RKO (cell line): Measurements from ENCODE around the gene PIH1D2.
"Not testable (repeated sequence)": the region's sequence is repeated elsewhere in the genome, so short reads cannot be mapped to it uniquely, and the experiment has no call there.

Experiments used
- DNase-seq: peaks from one replicate; pipeline ENCODE4 v3.0.0-alpha.2; 2016; ENCODE audit warnings: low spot score

PIH1D2 gene, protein sequence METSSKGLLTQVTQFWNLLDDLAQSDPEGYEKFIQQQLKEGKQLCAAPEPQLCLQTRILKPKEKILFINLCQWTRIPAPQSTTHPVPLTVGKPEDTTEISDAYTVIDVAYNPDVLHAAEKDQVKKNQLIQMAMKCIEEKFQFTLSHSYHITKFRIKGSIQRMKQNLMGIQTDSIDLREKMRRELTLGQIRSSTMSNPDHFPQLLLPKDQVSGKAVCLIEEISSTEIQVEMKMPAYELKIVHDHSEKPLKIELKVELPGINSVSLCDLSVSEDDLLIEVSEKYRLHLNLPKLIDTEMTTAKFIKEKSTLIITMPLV

DNA sequence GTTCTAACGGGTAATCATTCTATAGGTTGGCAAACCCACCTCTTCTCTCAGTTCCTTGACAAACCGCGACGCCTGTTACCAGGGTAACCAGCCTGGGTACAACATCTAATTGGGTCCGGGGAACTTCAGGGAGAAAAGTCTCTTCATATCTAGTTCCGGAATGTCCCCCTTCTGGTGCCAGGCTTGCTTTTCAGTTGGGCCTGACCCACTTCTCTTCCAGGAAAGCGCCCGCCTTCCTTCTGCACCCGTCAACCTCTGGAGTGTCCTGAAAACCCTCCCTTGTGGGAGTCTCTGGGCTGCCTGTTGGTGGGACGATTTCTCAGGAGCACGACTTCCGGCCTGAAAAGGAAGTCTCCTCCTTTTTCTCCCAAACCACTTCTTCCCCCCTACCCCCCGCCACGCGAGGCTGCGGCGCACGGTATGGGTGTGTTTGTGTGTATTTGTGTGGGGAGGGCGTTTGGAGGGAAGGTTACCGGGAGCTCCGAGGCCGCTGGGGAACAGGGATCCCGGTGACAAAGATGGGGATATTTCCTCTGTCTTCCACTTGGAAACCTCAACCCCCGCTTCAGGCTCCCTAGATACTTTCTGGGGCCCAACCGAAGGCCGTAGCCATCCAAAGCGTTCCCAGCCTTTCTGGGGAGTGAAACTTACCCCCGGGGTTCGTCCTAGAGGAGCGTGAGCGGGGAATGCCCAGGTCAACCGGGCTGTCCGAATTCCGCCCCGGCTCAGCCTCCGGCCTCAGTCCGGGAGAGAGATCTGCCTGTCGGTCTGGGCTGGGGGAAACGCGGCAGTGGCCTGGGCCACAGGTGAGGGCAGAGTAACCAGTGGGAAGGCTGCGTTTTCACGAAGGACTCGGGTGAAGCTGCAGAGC is at the start of gene PIH1D2, which contains the start of gene NKAPD1:
Gene PIH1D2 (minus strand): TSS at position 77 of the 871 bp plus-strand sequence. CDS start 843 bp downstream, outside the sequence.
Gene NKAPD1 (plus strand): TSS at position 359 of the 871 bp plus-strand sequence. CDS start 1,276 bp downstream, outside the sequence.
- DNase-seq, result peak; percentile 87

GRCh38 chr11:112123129-112123528 is 49.3 kb upstream of the PIH1D2 start:
- DNase-seq, result no peak

DNA sequence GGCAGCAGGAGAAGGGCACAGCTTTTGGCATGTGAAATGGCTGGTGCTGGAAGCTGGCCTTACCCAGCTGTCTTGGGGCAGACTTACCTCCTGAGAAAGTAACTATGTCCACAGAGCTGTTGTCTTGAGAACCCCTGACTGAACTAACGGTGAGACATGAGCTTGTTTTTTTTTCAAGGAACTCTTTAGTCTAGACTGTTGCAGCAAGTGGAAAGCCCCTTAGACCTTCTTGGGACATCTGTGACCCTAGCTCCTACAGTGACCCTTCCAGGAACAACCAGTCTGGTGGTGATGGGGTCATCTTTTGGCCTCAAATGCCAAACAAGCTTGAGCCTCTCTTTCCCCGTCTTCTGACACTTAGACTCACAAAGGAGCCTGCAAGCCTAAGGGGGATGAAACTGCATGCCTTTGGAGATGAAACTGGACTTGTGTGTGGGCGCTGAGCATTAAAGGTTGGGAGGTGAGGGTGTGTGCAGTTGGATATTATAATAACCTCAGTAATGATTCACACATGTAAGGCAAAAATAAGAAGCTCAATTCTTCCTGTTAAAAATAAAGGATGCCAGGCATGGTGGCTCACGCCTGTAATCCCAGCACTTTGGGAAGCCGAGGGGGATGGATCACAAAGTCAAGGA is 48.3 kb upstream of the PIH1D2 start:
- DNase-seq, result no peak

GRCh38 chr11:112118176-112118575 is 44.4 kb upstream of the PIH1D2 start:
- DNase-seq, result no peak

GRCh38 chr11:112115386-112115785 is 41.6 kb upstream of the PIH1D2 start:
- no peak for DNase-seq

- DNase-seq, result no peak
Measured at GRCh38 chr11:112114460-112114859, 40.6 kb upstream of the PIH1D2 start.

DNA sequence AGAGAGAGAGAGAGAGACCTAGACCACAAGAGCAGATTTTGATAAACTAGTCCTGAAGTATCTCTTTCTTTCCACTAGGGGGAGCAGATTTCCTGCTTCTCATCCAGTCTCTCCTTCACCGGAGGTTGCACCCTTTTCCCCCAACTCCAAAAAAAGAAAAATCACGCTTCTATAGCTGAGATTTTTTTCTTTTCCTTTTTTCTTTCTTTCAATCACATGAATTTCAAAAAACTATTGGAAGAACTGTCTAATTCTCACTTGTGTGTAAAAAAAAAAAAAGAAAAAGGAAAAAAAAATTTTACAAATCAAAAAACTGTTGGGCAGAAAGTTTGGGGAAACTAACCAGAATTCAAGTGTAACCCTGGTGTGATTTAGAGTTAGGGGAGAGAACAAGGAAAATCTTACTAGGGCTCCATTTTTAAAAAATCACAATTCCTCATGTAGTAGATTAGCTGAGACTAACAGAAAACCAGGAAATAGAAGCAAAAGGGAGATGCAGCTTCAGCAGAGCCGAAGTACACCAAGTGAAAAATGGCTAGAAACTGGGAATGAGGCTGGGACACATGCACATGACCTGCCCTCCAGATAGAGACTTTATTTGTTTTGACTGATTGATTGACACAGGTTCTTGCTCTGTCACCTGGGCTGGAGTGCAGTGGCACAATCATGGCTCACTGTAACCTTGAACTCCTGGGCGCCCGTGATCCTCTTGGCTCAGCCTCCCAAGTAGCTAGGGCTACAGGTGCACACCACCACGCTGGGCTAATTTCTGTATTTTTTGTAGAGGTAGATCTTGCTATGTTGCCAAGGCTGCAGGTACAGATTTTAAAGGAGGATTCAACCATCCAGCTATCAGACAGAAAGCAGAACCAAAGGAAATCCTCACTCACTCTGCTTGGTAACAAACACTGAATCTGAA is 40.0 kb upstream of the PIH1D2 start:
- peak; percentile 83 for DNase-seq

DNA sequence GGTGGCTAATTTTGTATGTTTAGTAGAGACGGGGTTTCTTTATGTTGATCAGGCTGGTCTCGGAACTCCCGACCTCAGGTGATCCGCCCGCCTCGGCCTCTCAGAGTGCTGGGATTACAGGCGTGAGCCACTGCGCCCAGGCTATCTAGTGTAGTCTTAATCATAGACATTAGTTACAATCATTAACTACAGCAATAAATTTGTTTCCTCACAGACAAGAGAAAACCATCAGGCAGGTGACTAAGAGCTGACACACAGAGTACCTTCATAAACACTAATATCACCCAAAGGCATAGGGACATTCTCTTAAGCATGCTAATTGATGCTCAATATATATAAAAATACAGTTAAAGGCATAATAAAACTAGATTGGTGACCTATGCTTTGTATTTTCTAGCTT is 32.3 kb upstream of the PIH1D2 start:
- DNase-seq, result no peak

- no peak for DNase-seq
Measured at GRCh38 chr11:112103446-112103845, 29.6 kb upstream of the PIH1D2 start.

DNA sequence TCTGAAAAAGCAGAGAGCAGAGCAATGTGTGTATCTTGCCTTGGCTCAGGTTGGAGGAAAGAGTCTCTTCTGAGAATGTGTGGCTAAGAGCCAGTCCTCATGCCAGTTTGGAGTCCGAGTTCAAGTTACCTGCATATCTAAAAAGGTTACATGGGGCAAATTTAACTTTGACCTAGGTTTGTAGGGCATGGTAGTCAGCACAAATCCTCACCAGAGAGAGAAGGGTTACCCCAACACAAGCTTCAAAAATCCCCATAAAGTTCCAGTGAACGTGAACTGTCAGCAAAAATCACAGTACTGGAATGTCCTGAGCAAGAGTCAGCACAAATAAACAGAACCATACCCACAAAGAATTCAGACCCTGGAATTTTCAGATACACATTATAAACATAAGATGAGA is 26.6 kb upstream of the PIH1D2 start:
- no peak for DNase-seq

DNA sequence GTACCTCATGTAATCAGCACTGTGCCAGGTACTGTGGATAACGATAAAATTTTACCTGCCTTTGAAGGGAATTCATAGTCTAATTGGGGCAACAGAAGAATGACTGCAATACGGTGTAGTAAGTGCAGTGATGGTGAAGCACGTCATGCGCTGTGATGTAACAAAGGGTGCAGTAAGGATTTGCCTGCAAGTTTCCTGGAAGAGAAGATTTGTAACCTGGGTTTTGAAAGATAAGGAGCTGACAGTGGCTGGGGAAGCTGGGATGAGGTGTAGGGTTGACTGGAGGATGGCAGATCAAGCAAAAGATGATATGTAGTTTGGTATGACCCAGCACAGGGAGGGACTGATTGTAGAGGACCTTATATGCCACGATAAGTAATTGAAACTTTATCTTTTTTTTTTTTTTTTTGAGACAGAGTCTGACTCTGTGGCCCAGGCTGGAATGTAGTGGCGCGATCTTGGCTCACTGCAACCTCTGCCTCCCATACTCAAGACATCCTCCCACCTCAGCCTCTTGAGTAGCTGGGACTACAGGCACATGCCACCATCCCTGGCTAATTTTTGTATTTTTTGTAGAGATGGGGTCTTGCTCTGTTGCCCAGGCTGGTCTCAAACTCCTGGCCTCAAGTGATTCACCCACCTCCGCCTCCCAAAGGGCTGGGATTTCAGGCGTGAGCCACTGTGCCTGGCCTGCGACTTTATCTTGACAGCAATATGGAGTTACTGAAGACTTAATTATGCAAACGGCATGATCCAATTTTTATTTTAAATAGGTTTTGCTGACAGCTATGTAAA is 24.1 kb upstream of the PIH1D2 start:
- DNase-seq, result no peak

GRCh38 chr11:112096194-112096593 is 22.4 kb upstream of the PIH1D2 start:
- no peak for DNase-seq

- DNase-seq, result not testable (repeated sequence)
Measured at GRCh38 chr11:112095302-112095701, 21.5 kb upstream of the PIH1D2 start.

DNA sequence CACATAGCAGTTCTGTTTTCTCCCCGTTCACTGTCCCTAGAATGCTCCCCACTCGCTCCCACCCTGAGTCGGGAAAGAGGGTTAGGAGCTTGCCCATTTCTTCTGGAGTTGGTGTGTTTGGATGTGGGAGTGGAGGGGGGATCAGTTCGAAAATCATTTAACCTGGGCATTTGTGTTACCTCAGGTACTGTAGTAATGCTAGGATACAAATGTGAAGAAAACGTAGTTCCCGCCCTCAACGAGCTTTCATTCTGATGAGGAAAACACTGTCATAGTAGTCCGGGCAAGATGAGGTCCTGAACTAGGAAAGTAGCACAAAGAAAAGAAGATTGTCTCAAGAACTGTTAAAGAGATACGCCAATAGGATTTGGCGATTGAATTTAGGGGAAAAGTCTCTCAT is 13.4 kb upstream of the PIH1D2 start:
- peak; percentile 44 for DNase-seq

DNA sequence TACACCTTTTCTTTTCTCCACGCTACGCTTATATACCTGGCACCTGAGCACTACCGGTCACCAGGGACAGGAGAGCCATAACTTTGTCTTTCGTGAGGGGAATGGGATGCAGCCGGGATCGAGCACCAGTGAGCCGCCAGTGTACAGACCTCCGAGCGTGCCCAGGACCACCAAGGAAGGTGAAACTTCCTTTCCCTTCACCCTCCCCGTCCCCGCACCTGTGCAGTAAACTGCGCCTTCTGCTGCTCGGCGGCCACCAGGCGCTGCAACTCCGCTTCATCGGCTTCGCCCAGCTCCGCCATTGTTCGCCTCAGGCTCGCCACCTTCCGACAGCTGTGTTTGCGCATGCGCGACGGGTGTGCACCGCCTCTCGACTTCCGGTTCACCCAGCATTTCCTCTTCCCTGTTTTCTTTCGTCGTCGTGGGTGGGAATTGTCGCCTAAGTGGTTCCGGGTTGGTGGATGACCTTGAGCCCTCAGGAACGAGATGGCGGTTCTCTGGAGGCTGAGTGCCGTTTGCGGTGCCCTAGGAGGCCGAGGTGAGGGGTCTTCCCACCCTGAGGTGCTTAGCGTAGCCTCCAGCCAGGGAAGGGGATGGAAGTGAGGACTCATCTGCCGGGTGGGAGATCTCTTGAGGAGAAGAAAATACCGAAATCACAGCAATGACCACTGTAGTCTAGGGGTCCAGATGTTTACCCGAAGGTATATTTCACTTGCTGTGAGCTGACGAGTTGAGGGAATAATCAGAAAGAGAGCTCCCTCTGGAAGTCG is 12.8 kb upstream of the PIH1D2 start, which contains the start of the genes SDHD and TIMM8B:
Gene SDHD (plus strand): TSS at position 452 of the 770 bp plus-strand sequence. CDS start 35 bp downstream, at position 487.
Gene TIMM8B (minus strand): TSS at position 335 of the 770 bp plus-strand sequence. CDS start 33 bp downstream, at position 302.
- DNase-seq, result peak; percentile 98

DNA sequence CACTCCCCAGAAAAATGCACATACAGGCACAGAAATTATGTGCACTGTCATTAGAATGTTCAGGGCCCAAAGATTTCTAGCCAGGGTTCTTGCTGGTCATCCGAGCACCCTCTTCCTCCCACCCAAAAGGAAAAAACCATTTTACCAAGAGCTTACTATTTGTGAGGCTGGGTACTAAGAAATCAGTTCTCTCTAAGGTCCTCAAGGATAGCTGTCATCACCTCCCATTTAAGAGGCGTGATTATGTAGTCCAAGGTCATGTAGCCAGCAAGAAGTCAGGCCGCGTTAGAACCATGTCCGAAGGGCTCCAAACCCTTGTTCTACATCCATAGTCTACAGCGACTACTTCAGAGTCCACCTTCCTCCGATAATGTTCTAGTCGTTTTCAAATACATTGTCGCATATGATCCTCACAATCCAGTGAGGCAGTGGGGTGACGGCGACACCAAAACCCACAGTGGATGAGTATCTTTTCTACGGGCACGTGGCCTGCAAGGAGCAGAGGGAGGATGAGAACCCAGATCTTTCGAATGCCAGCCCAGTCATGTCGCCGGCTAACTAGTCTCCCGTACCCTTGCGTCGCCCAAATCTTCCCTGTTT is 12.1 kb upstream of the PIH1D2 start:
- peak; percentile 69 for DNase-seq

GRCh38 chr11:112082729-112083128 is 8.9 kb upstream of the PIH1D2 start:
- peak; percentile 85 for DNase-seq

GRCh38 chr11:112062923-112063322 is 10.9 kb downstream of the PIH1D2 start:
- DNase-seq, result no peak

DNA sequence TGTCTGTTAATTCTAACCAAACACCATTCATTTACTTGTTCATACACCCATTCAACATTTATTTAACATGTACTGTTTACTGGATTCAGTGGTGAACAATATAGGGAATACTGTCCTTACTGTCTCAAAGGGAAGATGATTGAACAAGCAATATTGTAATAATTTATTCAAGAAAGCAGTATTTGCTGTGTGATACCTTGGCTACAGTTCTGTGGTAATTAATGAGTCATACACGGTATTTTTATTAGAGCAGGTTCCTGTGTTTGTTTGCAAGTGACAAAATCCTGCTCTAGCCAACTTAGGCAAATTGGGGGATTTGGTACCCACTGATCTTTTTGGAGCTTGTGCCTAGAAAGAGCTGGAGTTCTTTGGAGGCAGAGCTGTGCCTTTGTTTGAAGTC is 15.7 kb downstream of the PIH1D2 start:
- DNase-seq, result no peak
